HepG2 (cell line): ENCODE data around the gene ASTN2. TPM values are rescaled to one million over a fixed set of nuclear protein-coding genes. Genes with fewer than 3 reads are reported as not detected.
A peak's percentile ranks its signal among the peaks of the same experiment; 100 is the strongest.

Source experiments
- AKAP8 ChIP-seq: sonication (generic); formaldehyde crosslinking; IDR thresholded peaks from 2 replicates; pipeline ENCODE4 v1.5.1; 2020; ENCODE audit warnings: mild to moderate bottlenecking, missing genetic modification reagents
- ATF2 ChIP-seq: sonication (generic); formaldehyde crosslinking; IDR thresholded peaks from 2 replicates; pipeline ENCODE4 v1.4.0; 2020; ENCODE audit warnings: missing genetic modification reagents
- ELF4 ChIP-seq: sonication (generic); formaldehyde crosslinking; IDR thresholded peaks from 2 replicates; pipeline ENCODE4 v1.5.0; 2020; ENCODE audit warnings: missing genetic modification reagents, mild to moderate bottlenecking, moderate library complexity, borderline replicate concordance
- MLXIP ChIP-seq: sonication (generic); formaldehyde crosslinking; IDR thresholded peaks from 2 replicates; pipeline ENCODE4 v1.9.0; 2021; ENCODE audit warnings: missing genetic modification reagents, borderline replicate concordance
- RAD51 ChIP-seq: fragments of 450-650 bp; IDR thresholded peaks from 2 replicates; pipeline ENCODE4 v1.6.1; 2016; ENCODE audit warnings: borderline replicate concordance
- RNF2 ChIP-seq: fragments of 450-650 bp; conservative IDR thresholded peaks from 2 replicates; pipeline ENCODE4 v1.6.1; 2016; ENCODE audit warnings: low read depth
- RNF219 ChIP-seq: sonication (generic); formaldehyde crosslinking; IDR thresholded peaks from 2 replicates; pipeline ENCODE4 v1.5.0; 2020; ENCODE audit warnings: mild to moderate bottlenecking, missing genetic modification reagents
- ZBTB40 ChIP-seq, 2 experiments: fragments of 450-650 bp in 1 of 2; sonication (generic) in 1 of 2; formaldehyde crosslinking in 1 of 2; IDR thresholded peaks; 2 replicates each; pipeline versions ENCODE4 v1.6.1 to v1.8.0; 2016 to 2022; ENCODE audit warnings: antibody characterized with exemption in 1 of 2, mild to moderate bottlenecking in 1 of 2, missing genetic modification reagents in 1 of 2
- ZFYVE20 ChIP-seq: sonication (generic); formaldehyde crosslinking; IDR thresholded peaks from 2 replicates; pipeline ENCODE4 v1.8.0; 2023; ENCODE audit warnings: low read depth, mild to moderate bottlenecking, moderate library complexity, missing genetic modification reagents, borderline replicate concordance
- ZNF160 ChIP-seq: sonication (generic); formaldehyde crosslinking; IDR thresholded peaks from 2 replicates; pipeline ENCODE4 v1.8.0; 2022; ENCODE audit warnings: mild to moderate bottlenecking, inconsistent platforms, missing genetic modification reagents
- ZNF629 ChIP-seq: sonication (generic); formaldehyde crosslinking; conservative IDR thresholded peaks from 2 replicates; pipeline ENCODE4 v1.5.0; 2020; ENCODE audit warnings: missing genetic modification reagents
- polyA plus RNA-seq, 8 experiments: library from polyadenylated mRNA; depleted of rRNA in 3 of 8; stranded (reverse) in 7 of 8; unstranded in 1 of 8; fragments of >200 nt; fragmentation: Illumina TruSeq in 4 of 8; extraction: Trizol in 4 of 8; gene quantifications; 2 replicates each; pipeline versions ENCODE4 v1.2.1 to v1.2.3, GENCODE V29; 2011 to 2016; ENCODE audit warnings: low read depth in 4 of 8, missing spikeins in 1 of 8, mixed read lengths in 1 of 8; ENCODE audit not compliant: insufficient read depth in 1 of 8
- total RNA-seq, 5 experiments: library from RNA; depleted of rRNA; stranded (reverse); fragments of >200 nt; fragmentation: Illumina TruSeq; extraction: Trizol; gene quantifications; 2 replicates each; pipeline ENCODE4 v1.2.3, GENCODE V29; 2016; ENCODE audit warnings: low read depth in 1 of 5

ASTN2 gene
- total and polyA plus RNA-seq, 2 of the 13 experiments (the other 11 are each of a cell fraction or from before 2014, with no cell fraction given): 5.2 to 13.5 TPM

GRCh38 chr9:117034866-117035265, 380.0 kb downstream of the ASTN2 start (continued):
- TF ChIP-seq RNF219 (CRISPR knock-in tag) (no peak), ZBTB40 (IDR thresholded peaks at IDR 0.05) (no peak), ZBTB40 (CRISPR knock-in tag; IDR thresholded peaks at IDR 0.05) (no peak), ATF2 (CRISPR knock-in tag) (no peak), MLXIP (CRISPR knock-in tag) (no peak), ELF4 (CRISPR knock-in tag) (no peak), ZNF160 (CRISPR knock-in tag) (no peak), AKAP8 (CRISPR knock-in tag) (no peak), ZFYVE20 (CRISPR knock-in tag) (no peak), RNF2 (no peak), ZNF629 (CRISPR knock-in tag) (peak; percentile 56), RAD51 (no peak)
